NCI-H345 treated with DMSO at 0.1 percent for 48 hours (cell line): ENCODE measurements around the gene TMEM97.

Experiments used
- DNase-seq: peaks from one replicate; lab custom pipeline; 2025; ENCODE audit not compliant: unreplicated experiment; lab: John Stamatoyannopoulos, UW

The TMEM97 gene

DNA sequence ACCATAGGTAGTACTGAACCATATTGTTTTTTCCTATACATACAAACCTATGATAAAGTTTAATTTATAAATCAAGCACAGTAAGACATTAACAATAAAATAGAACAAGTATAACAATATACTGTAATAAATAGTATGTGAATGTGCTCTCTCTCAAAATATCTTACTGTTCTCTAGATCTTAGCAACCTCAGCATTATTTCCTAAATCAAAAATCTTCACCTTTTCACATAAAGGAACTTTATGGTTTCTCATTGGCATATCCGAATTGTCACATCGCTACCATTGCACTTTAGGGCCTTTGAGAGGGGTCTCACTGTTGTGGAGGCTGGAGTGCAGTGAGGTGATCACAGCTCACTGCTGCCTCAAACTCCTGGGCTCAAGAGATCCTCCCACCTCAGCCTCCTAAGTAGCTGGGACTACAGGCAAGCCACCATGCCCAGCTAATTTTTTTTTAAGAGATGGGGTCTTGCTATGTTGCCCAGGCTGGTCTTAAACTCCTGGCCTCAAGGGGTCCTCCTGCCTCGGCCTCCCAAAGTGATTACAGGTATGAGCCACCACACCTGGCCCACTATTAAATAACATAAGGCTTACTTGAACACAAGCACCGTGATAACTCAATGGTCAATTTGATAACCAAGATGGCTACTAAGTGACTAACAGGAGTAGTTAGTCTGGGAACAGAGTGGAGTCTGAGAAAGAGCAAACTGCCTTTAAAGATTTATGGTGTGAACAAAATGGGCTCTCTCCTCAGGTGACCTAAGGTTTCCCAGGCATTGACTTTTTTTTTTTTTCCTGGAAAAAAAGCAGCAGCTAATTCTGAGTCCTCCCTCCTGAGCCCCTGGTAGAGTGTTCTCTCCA lies 2.9 kb upstream of the TMEM97 start:
- DNase-seq: no peak

- no peak for DNase-seq
Measured at GRCh38 chr17:28317099-28317965, 1.7 kb upstream of the TMEM97 start.

DNA sequence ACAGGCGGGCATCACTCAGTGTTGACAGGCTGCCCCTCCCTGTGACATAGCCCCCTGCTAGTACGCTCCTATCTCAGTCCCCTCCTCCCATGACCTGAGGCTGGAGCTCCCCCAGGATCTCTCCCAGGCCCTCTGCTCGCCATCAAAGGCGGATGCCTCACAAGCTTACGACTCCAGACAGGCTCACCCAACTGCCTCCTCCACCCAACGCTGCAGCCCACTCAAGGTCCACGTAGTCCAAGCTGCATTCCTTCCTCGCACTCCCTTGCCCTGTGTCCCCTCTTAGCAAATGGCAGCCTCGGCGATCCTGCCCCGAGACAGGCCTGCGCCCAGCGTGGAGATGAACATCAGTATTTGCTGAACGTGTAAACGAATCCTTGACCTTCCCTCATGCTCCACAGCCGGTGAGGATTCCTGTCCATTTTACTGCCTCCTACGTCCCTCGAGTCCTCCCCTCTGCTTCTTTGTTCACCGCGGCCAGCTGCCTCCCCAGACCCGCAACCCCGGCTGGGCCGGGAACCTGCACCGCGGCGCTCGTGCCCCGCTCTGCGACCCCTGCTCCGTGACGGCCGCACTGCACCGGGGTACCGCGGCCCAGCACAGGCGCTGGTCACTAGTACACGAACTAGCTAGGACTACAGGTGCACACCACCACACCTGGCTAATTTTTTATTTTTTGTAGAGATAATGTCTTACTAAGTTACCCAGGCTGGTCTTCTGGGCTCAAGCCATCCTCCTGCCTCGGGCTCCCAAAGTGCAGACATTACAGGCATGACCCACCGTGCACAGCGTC lies 838 bp upstream of the TMEM97 start:
- DNase-seq: no peak

GRCh38 chr17:28319598-28319935 lies 567 bp downstream of the TMEM97 start:
- DNase-seq: no peak

- no peak for DNase-seq
Measured at GRCh38 chr17:28320215-28321061, 1.4 kb downstream of the TMEM97 start.

GRCh38 chr17:28324267-28324745 lies 5.3 kb downstream of the TMEM97 start:
- DNase-seq: no peak

GRCh38 chr17:28324781-28325180 lies 5.8 kb downstream of the TMEM97 start:
- DNase-seq: no peak

GRCh38 chr17:28325211-28325610 lies 6.2 kb downstream of the TMEM97 start:
- no peak for DNase-seq

- no peak for DNase-seq
Measured at GRCh38 chr17:28326114-28326513, 7.1 kb downstream of the TMEM97 start.

DNA sequence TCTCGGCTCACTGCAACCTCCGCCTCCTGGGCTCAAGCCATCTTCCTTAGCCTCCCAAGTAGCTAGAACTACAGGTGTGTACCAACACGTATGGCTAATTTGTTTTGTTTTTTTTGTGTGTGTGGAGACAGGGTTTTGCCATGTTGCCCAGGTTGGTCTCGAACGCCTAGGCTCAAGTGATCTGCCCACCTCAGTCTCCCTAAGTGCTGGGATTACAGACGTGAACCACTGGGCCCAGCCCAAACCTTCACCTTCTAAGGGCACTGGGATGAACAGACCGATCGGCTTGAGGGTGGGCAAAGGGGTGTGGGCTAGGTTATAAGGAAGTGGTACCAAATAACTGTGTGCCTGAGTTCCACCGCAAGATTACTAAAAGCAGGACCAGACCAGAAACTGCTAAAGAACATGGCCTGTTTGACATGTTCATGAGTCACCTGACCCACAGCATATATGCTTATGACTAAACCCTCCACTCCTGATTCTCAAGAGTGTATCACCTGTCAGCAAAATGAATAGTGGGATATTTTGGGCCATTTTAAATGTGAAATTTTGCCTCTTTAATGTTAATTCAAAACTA lies 8.1 kb downstream of the TMEM97 start:
- no peak for DNase-seq

DNA sequence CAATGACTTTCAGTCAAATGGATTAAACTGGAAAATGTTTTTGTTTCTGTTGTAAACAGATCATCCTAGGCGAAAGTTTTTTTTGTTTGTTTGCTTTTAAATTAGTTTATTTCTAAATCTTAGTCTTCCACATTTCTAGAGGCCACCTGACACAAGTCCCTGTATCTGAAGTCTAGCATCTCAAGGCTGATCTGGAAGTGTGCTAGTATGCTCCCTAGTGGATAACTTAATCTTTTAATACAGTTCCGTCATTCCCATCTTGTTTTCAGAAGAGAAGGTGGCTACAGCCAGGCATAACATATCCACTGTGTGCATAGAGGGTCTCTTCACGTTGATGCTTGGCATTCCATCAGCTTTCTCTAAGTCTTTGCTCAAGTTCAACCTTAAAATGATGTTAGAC lies 8.7 kb downstream of the TMEM97 start:
- DNase-seq: no peak

DNA sequence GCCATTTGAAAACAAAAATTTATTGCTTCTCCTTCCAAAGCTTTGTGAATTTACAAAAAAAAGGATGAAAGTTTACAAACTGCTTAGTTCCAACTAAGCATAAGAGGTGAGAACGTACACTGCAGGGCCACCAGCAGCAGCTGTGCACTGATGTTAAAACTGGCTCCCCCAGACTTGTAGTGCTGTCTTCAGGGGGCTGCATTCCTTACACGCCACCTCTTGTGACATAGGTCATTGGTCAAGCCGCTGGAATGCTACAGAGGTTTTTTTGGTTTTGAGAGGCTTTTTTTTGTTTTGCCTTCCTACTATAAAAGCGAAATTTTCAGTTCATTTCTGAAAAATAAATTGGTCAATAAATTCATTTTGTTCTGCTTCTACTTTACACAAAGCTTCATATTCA lies 9.3 kb downstream of the TMEM97 start:
- DNase-seq: no peak

- no peak for DNase-seq
Measured at GRCh38 chr17:28330671-28331070, 11.7 kb downstream of the TMEM97 start.

DNA sequence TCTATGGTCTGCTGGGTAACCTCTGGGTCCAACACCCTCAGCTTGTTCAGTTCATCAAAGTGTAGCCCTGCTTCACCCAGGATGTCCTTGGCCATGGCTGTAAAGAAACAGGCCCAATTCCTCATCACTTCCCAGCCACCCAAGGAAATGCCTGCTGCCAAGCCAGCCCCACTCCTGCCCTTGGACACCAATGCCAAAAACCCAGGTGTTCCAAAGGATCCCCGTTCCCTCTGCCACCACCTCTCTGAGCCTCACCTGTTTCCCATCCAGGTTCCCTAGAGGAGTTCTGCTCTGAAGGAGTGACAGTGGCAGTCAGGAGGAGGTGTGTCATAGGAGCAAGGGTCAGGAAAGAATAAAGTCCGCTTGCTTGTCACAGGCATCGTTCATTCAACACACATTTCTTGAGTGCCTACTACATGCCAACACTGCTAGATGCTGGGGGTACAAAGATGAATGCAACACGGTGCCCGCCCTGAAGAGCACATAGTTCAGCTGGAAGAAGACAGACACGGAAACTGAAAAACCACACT lies 13.0 kb downstream of the TMEM97 start:
- DNase-seq: no peak

GRCh38 chr17:28333083-28333746 lies 14.2 kb downstream of the TMEM97 start:
- DNase-seq: no peak

- no peak for DNase-seq
Measured at GRCh38 chr17:28334171-28334570, 15.2 kb downstream of the TMEM97 start.

DNA sequence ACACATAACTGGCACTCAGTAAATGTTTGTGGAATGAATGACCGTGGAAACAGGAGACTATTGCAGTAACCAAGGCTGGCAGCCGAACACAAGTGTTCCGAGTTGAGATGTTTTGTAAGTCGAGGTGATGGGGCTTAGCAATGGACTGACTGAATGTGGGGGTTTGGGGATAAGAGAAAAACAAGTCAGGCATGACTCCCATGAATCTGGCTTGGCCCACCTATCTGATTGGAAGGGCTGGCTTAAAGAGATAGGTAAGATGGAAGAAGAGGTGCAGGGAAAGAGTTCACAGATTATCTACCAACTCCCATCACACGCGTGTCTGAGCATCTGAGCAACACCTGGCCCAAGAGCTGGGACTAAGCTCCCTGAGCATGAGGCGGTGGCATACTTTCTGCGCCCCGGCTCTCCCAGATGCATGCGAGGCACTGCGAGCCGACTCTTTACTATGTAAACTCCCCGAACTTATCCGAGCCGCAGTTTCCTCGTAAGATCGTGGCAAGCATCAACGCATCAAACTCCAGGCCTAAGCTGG lies 15.7 kb downstream of the TMEM97 start:
- DNase-seq: no peak

DNA sequence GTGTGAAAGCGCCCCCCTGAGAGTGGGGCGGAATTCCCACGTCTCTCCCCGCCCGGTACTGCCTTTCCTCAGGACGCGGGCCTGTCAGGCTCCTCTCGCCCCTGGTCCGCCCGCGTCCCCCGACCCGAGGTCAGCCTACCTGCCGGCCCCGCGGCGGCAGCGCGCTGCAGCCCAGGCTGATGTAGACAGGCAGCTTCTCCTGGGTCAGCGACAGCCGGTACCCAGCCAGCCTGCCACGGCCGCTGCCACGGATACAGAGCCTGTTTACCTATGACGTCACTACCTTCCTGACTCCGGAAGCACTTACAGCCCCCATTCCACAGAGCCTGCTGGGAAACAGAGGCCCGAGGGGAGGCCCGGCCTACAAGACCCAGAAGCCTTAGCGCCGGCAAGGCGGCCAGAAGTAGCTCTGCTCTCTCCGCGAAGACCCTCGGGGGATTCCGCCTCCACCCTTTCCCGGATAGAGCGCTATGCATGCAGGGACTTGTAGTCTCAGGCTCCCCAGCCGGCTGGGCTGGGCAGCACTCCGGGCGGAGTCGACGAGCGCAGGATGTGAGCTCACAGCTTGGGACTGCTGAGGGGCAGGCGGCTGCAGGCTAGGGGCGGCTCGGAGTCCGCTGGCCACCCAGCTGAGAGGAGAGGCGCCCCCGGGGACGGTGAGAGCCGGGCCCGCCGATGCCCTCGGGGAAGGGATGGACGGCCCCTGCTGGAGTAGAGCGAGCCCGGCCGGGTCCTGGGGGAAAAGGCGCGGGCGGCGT lies 16.4 kb downstream of the TMEM97 start, which contains the start of the genes IFT20 and TNFAIP1:
Gene IFT20 (minus strand): TSS at position 272 of the 758 bp plus-strand sequence. CDS start 3,487 bp downstream, outside the sequence.
Gene TNFAIP1 (plus strand): TSS at position 561 of the 758 bp plus-strand sequence. CDS start 3,761 bp downstream, outside the sequence.
- peak; percentile 99 for DNase-seq
